CD4-positive, CD25-positive, alpha-beta regulatory T cell (primary cell): Measurements from ENCODE around the gene P2RX3. TPM values are rescaled to one million over a fixed set of nuclear protein-coding genes. Genes with fewer than 3 reads are reported as not detected.
A peak's percentile ranks its signal among the peaks of the same experiment; 100 is the strongest.

Source experiments
- ATAC-seq, 2 donors: fragments of 150-1000 bp; cut with Tn5 transposase; one replicate each; pipeline ENCODE4 v1.10.0; 2021; ENCODE audit warnings: low read depth in 2 of 2, moderate number of reproducible peaks in 2 of 2, moderate library complexity in 1 of 2
- DNase-seq, 3 donors: peaks; one replicate each; pipeline versions ENCODE4 v3.0.0 to v3.0.0-alpha.2; 2012 to 2022; ENCODE audit warnings: mixed read lengths in 1 of 3
- H3K27ac ChIP-seq: one replicate; pipeline ENCODE4 v1.7.0; 2013; ENCODE audit warnings: mild to moderate bottlenecking, low read length; ENCODE audit not compliant: insufficient read depth, poor library complexity, severe bottlenecking
- H3K27me3 ChIP-seq: one replicate; pipeline ENCODE4 v1.7.0; 2013; ENCODE audit warnings: low read length; ENCODE audit not compliant: control insufficient read depth, insufficient read depth
- H3K36me3 ChIP-seq: one replicate; pipeline ENCODE4 v1.7.0; 2013; ENCODE audit warnings: mild to moderate bottlenecking, low read length, moderate library complexity; ENCODE audit not compliant: control insufficient read depth, insufficient read depth
- H3K4me1 ChIP-seq: 2 replicates; pipeline ENCODE4 v1.7.0; 2013; ENCODE audit warnings: mild to moderate bottlenecking, low read length; ENCODE audit not compliant: insufficient read depth, control insufficient read depth, poor library complexity, severe bottlenecking
- H3K4me3 ChIP-seq: one replicate; pipeline ENCODE4 v1.7.0; 2013; ENCODE audit warnings: low read depth, mild to moderate bottlenecking, low read length, moderate library complexity
- H3K9me3 ChIP-seq, 2 experiments: 1 replicate in 1 of 2; 2 replicates in 1 of 2; pipeline ENCODE4 v1.7.0; 2013; ENCODE audit warnings: low read length in 2 of 2, mild to moderate bottlenecking in 1 of 2, moderate library complexity in 1 of 2; ENCODE audit not compliant: control insufficient read depth in 2 of 2
- H3K27ac Mint-ChIP-seq, 3 donors: one replicate each; pipeline ENCODE4 v1.8.0; 2020 to 2022; ENCODE audit warnings: mild to moderate bottlenecking in 3 of 3, mixed read lengths in 3 of 3, moderate library complexity in 2 of 3
- H3K27me3 Mint-ChIP-seq: one replicate; pipeline ENCODE4 v1.8.0; 2022; ENCODE audit warnings: mild to moderate bottlenecking, mixed read lengths
- H3K36me3 Mint-ChIP-seq: one replicate; pipeline ENCODE4 v1.8.0; 2020; ENCODE audit warnings: mixed read lengths
- H3K4me1 Mint-ChIP-seq, 4 donors: one replicate each; pipeline ENCODE4 v1.8.0; 2020 to 2022; ENCODE audit warnings: mixed read lengths in 4 of 4, mild to moderate bottlenecking in 1 of 4
- H3K4me3 Mint-ChIP-seq, 4 donors: one replicate each; pipeline ENCODE4 v1.8.0; 2020 to 2022; ENCODE audit warnings: mild to moderate bottlenecking in 4 of 4, mixed read lengths in 4 of 4, moderate library complexity in 3 of 4
- H3K9me3 Mint-ChIP-seq, 7 donors: one replicate each; pipeline ENCODE4 v1.8.0; 2020 to 2022; ENCODE audit warnings: mixed read lengths in 7 of 7, mild to moderate bottlenecking in 3 of 7, moderate library complexity in 2 of 7
- polyA plus RNA-seq, 4 donors: library from polyadenylated mRNA; unstranded; fragments of 300-500 nt; fragmentation: Illumina TruSeq; gene quantifications; one replicate each; pipeline ENCODE4 v1.2.3, GENCODE V29; 2021
- total RNA-seq: library from RNA; stranded (reverse); gene quantifications from one replicate; pipeline ENCODE4 v1.2.3, GENCODE V29; 2022

P2RX3 gene
- total and polyA plus RNA-seq, 5 donors from 2014 or later, result not detected

DNA sequence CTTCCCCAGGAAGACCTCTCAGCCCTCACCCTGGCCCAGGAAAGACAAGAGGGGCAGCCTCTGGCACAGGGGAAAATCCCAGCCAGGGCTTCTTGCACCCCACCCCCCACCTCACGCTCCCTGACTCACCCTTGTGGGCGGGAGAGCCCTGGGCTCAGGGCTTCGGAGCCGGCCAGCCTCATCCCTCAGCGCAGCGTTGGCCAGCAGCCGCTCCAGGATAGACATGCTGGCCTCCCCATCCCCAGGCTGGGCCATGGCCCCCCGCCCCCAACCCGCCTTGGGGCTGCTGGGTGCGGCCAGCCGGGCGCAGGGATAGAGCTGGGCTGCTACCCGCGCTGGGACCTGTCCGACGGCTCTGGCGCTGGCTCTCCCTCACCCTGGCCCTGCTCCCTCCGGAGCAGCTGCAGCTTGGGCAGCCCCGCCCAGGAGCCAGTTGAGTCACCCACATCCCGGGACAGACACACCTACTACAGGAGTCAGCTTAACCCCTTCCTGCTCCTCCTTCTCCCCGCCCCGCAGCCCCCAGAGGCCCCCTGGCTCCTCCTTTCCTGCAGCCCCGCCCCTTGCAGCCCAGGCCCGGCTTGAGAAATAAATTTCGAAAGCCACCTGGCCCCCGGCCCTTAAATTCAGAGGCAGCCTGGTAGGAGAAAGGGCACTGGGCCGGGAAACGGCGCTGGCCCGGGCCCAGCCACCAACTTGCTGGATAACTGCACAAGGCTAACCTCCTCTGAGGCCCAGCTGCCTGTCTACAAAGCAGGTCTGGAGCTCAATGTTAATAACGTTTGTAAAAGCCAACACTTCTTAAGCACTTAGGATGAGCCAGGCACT lies 26.8 kb upstream of the P2RX3 start:
- Mint-ChIP-seq H3K27ac (no peak overlapping the region), H3K36me3 (peaks cover 18% of the 10 kb centered on the region), H3K4me1 (peaks cover 5 to 25% (median 10%) of the 10 kb centered on the region in 4 donors), H3K9me3 (no peaks in the 10 kb centered on the region), H3K4me3 (peak overlapping the region; percentile 52 to 68 (median 60)), H3K27me3 (no peaks in the 10 kb centered on the region)
- Histone ChIP-seq H3K27ac (no peak overlapping the region), H3K36me3 (peaks cover 6% of the 10 kb centered on the region), H3K27me3 (no peaks in the 10 kb centered on the region), H3K4me3 (no peak overlapping the region), H3K4me1 (peaks cover 13% of the 10 kb centered on the region), H3K9me3 (no peaks in the 10 kb centered on the region)
- ATAC-seq (peak; percentile 77 to 83), DNase-seq (peak; percentile 17 to 90 (median 23))

GRCh38 chr11:57312511-57313021 lies 25.6 kb upstream of the P2RX3 start:
- Mint-ChIP-seq H3K4me3 (peak overlapping the region in 3 of 4 donors; percentile 40 to 75 (median 52)), H3K36me3 (peaks cover 18% of the 10 kb centered on the region), H3K27me3 (no peaks in the 10 kb centered on the region), H3K4me1 (peaks cover 5 to 23% (median 10%) of the 10 kb centered on the region in 4 donors), H3K9me3 (no peaks in the 10 kb centered on the region), H3K27ac (peak overlapping the region in 2 of 3 donors; percentile 7 to 68)
- Histone ChIP-seq H3K4me1 (peaks cover 13% of the 10 kb centered on the region), H3K27me3 (no peaks in the 10 kb centered on the region), H3K9me3 (no peaks in the 10 kb centered on the region), H3K27ac (no peak overlapping the region), H3K36me3 (peaks cover 6% of the 10 kb centered on the region), H3K4me3 (no peak overlapping the region)
- no peak for DNase-seq
- no peak for ATAC-seq

DNA sequence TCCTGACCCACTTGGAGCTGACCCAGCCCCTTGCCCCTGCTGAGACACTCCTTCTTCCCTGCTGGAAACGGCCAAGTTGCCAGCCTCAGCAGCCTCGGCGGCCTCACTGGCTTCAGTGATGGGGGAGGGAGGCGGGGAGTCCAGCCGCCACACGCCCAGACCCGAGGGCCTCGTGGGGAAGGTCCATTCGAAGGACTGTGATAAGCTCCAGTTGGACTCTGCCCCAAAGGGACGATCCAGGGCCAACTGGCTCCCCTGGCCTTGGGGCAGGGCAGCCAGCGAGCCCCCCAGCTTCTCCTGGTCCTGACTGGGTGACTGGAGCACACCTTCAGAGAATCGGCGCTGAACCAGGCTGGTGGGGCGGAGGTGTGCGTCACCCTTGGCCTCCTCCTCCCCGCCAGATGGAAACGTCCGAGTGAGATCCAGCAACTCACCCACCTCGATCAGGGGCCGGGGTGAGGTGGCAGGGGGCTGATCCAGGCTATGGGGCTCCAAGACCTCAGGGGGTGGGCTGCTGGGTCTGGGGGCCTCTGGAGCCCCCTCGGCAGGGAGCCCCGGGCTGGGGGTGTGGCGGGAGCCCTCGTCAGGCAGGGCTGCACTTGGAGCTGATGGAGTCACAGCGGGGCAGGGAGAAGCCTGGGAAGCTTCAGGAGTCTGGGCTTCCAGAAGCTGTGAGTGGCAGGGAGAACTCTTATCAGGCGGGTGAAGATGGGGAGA lies 24.9 kb upstream of the P2RX3 start:
- Mint-ChIP-seq H3K27me3 (no peaks in the 10 kb centered on the region), H3K36me3 (peaks cover 18% of the 10 kb centered on the region), H3K4me3 (no peak overlapping the region), H3K4me1 (peaks cover 2 to 23% (median 8%) of the 10 kb centered on the region in 4 donors), H3K27ac (no peak overlapping the region), H3K9me3 (no peaks in the 10 kb centered on the region)
- no peaks in the 10 kb centered on the region for H3K9me3 ChIP-seq
- H3K36me3 ChIP-seq, result peaks cover 6% of the 10 kb centered on the region
- H3K27me3 ChIP-seq, result no peaks in the 10 kb centered on the region
- H3K4me3 ChIP-seq, result no peak overlapping the region
- H3K4me1 ChIP-seq, result peaks cover 13% of the 10 kb centered on the region
- no peak overlapping the region for H3K27ac ChIP-seq
- DNase-seq (no peak), ATAC-seq (no peak)

GRCh38 chr11:57313788-57314135 lies 24.4 kb upstream of the P2RX3 start:
- no peak overlapping the region for H3K27ac ChIP-seq
- H3K4me3 ChIP-seq, result no peak overlapping the region
- peaks cover 18% of the 10 kb centered on the region for H3K36me3 Mint-ChIP-seq
- H3K4me3 Mint-ChIP-seq, result no peak overlapping the region
- peaks cover 13% of the 10 kb centered on the region for H3K4me1 ChIP-seq
- DNase-seq, result no peak
- H3K27me3 ChIP-seq, result no peaks in the 10 kb centered on the region
- peaks cover 2 to 23% (median 8%) of the 10 kb centered on the region in 4 donors for H3K4me1 Mint-ChIP-seq
- no peaks in the 10 kb centered on the region for H3K9me3 Mint-ChIP-seq
- no peaks in the 10 kb centered on the region for H3K27me3 Mint-ChIP-seq
- H3K9me3 ChIP-seq, result no peaks in the 10 kb centered on the region
- no peak overlapping the region for H3K27ac Mint-ChIP-seq
- peaks cover 6% of the 10 kb centered on the region for H3K36me3 ChIP-seq
- ATAC-seq, result no peak

DNA sequence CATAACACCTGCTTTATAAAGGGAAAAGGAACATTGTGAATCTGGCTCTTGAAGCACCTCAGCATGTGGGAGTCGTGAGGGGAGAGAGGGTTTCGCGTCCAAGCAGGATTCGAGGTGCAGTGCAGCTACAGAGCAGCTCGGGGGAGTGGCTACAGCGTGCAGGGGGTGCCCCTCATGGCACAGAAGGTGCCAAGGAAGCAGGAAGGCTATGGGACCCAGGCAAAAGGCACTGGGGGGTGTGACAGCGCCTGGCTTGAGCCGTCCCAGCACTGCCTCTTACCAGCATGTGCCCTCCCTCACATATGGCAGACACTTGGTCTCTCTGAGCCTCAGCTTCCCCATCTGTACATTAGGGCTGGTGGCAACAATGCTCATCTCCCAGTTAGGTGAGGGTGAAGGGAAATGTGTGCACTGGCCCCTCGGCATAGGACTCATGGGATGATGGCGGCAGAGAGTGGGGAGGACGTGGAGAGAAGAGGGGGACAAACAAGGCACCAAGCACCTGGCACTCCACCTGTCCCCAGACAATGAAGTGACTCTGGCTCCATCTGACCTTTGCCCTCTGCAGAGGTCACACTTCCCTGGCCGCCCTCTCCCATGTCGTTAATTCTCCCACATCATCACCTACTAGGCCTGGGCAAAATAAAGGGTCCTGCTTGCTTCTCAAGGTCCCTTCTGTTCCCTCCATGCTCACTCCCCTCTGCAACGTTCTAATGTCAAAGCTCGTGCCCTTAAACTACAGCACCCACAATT lies 23.8 kb upstream of the P2RX3 start:
- H3K27ac Mint-ChIP-seq, result no peak overlapping the region
- Histone ChIP-seq H3K4me3 (no peak overlapping the region), H3K27me3 (no peaks in the 10 kb centered on the region), H3K27ac (no peak overlapping the region), H3K36me3 (peaks cover 6% of the 10 kb centered on the region), H3K9me3 (no peaks in the 10 kb centered on the region), H3K4me1 (peaks cover 13% of the 10 kb centered on the region)
- no peaks in the 10 kb centered on the region for H3K9me3 Mint-ChIP-seq
- H3K36me3 Mint-ChIP-seq, result peaks cover 22% of the 10 kb centered on the region
- H3K4me3 Mint-ChIP-seq, result no peak overlapping the region
- ATAC-seq, result no peak
- H3K4me1 Mint-ChIP-seq, result peaks cover 4 to 23% (median 8%) of the 10 kb centered on the region in 4 donors
- no peak for DNase-seq
- no peaks in the 10 kb centered on the region for H3K27me3 Mint-ChIP-seq

DNA sequence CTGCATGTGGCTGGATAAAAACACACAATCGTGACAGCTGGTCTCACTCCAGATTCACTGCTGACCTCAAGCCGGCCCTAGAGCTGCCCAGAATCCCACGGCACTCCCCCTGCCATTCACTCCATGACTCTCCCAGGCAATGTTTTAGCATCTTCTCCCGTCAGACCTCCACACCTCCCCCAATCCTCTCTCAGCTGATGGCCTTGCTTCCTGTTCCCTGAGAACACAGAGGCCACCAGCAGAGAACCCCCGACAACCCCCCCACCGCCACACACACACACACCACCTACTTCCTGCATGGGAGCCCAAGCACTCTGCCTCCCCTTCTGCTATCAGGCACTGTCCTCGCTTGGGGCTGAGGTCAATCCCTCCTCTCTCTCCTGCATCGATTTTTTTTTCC lies 22.7 kb upstream of the P2RX3 start:
- Histone ChIP-seq H3K4me3 (no peak overlapping the region), H3K4me1 (peaks cover 13% of the 10 kb centered on the region), H3K36me3 (peaks cover 6% of the 10 kb centered on the region), H3K27ac (no peak overlapping the region), H3K9me3 (no peaks in the 10 kb centered on the region), H3K27me3 (no peaks in the 10 kb centered on the region)
- Mint-ChIP-seq H3K27me3 (no peaks in the 10 kb centered on the region), H3K9me3 (no peaks in the 10 kb centered on the region), H3K4me3 (no peak overlapping the region), H3K4me1 (peaks cover 4 to 18% (median 8%) of the 10 kb centered on the region in 4 donors), H3K36me3 (peaks cover 13% of the 10 kb centered on the region), H3K27ac (no peak overlapping the region)
- peak in 1 of 2 donors; percentile 26 for ATAC-seq
- DNase-seq, result peak in 1 of 3 donors; percentile 47

DNA sequence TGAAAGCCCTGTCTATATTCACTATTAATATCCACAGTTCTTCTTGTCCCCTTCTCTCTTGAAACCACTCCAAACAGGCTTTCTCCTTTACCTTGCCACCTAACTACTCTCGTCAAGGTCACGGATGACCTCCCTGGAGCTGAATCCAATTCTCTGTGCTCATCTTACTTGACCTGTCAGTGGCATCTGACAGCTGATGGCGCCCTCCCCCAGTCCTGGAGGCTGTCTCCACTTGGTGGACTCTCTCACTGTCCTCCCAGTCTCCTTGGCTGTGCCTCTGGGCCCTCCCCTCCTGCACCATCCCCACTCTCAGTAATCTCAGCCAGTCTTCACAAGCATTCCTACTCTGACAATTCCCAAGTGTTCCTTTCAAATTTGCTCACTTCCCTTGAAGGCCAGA lies 22.1 kb upstream of the P2RX3 start:
- no peak overlapping the region for H3K27ac ChIP-seq
- H3K9me3 ChIP-seq, result no peaks in the 10 kb centered on the region
- peaks cover 6% of the 10 kb centered on the region for H3K36me3 ChIP-seq
- no peak overlapping the region for H3K4me3 ChIP-seq
- H3K4me3 Mint-ChIP-seq, result no peak overlapping the region
- no peaks in the 10 kb centered on the region for H3K27me3 ChIP-seq
- peaks cover 17% of the 10 kb centered on the region for H3K36me3 Mint-ChIP-seq
- DNase-seq (no peak), ATAC-seq (no peak)
- H3K27me3 Mint-ChIP-seq, result no peaks in the 10 kb centered on the region
- no peaks in the 10 kb centered on the region for H3K9me3 Mint-ChIP-seq
- H3K4me1 ChIP-seq, result peaks cover 9% of the 10 kb centered on the region
- H3K27ac Mint-ChIP-seq, result no peak overlapping the region
- peaks cover 3 to 18% (median 9%) of the 10 kb centered on the region in 4 donors for H3K4me1 Mint-ChIP-seq
